GM18499 (cell line): ENCODE measurements around the gene ABCA13.
A peak's percentile ranks its signal among the peaks of the same experiment; 100 is the strongest.

ENCODE experiments used
- ATAC-seq: cut with Tn5 transposase; IDR thresholded peaks from one replicate; pipeline ENCODE4 v1.9.1; 2021; ENCODE audit warnings: moderate number of reproducible peaks; ENCODE audit not compliant: insufficient read depth, unreplicated experiment

The ABCA13 gene

GRCh38 chr7:48355346-48355745 lies 184.1 kb downstream of the ABCA13 start:
- ATAC-seq = no peak

- ATAC-seq = no peak
These were observed 189.3 kb downstream of the ABCA13 start for GRCh38 chr7:48360574-48360973.

GRCh38 chr7:48363174-48363573 lies 191.9 kb downstream of the ABCA13 start:
- no peak for ATAC-seq

GRCh38 chr7:48365010-48365409 lies 193.8 kb downstream of the ABCA13 start:
- ATAC-seq = no peak

GRCh38 chr7:48366096-48366495 lies 194.8 kb downstream of the ABCA13 start:
- ATAC-seq = no peak

- ATAC-seq = no peak
These were observed 205.0 kb downstream of the ABCA13 start for GRCh38 chr7:48376263-48376662.

GRCh38 chr7:48380921-48381320 lies 209.7 kb downstream of the ABCA13 start:
- ATAC-seq = no peak

- ATAC-seq = no peak
These were observed 210.3 kb downstream of the ABCA13 start for GRCh38 chr7:48381571-48381970.

GRCh38 chr7:48384180-48384752 lies 213.0 kb downstream of the ABCA13 start:
- ATAC-seq = no peak

- no peak for ATAC-seq
These were observed 216.7 kb downstream of the ABCA13 start for GRCh38 chr7:48387932-48388331.

- ATAC-seq = no peak
These were observed 217.7 kb downstream of the ABCA13 start for GRCh38 chr7:48388911-48389310.

GRCh38 chr7:48389977-48390376 lies 218.7 kb downstream of the ABCA13 start:
- peak; percentile 46 for ATAC-seq

- ATAC-seq = no peak
These were observed 219.4 kb downstream of the ABCA13 start for GRCh38 chr7:48390388-48391327.

GRCh38 chr7:48398191-48398590 lies 226.9 kb downstream of the ABCA13 start:
- ATAC-seq = no peak

GRCh38 chr7:48402721-48403120 lies 231.5 kb downstream of the ABCA13 start:
- no peak for ATAC-seq

GRCh38 chr7:48408731-48409130 lies 237.5 kb downstream of the ABCA13 start:
- no peak for ATAC-seq

GRCh38 chr7:48411619-48412018 lies 240.4 kb downstream of the ABCA13 start:
- no peak for ATAC-seq

- no peak for ATAC-seq
These were observed 242.9 kb downstream of the ABCA13 start for GRCh38 chr7:48414011-48414732.

GRCh38 chr7:48416327-48416908 lies 245.2 kb downstream of the ABCA13 start:
- ATAC-seq = no peak

- no peak for ATAC-seq
These were observed 248.1 kb downstream of the ABCA13 start for GRCh38 chr7:48419401-48419800.

GRCh38 chr7:48420206-48420605 lies 248.9 kb downstream of the ABCA13 start:
- ATAC-seq = no peak
